ENCODE data around the gene ZNF341.

GRCh38 chr20:33767777-33768138 is 36.0 kb downstream of the ZNF341 start:
- TF ChIP-seq, protein P1, sequence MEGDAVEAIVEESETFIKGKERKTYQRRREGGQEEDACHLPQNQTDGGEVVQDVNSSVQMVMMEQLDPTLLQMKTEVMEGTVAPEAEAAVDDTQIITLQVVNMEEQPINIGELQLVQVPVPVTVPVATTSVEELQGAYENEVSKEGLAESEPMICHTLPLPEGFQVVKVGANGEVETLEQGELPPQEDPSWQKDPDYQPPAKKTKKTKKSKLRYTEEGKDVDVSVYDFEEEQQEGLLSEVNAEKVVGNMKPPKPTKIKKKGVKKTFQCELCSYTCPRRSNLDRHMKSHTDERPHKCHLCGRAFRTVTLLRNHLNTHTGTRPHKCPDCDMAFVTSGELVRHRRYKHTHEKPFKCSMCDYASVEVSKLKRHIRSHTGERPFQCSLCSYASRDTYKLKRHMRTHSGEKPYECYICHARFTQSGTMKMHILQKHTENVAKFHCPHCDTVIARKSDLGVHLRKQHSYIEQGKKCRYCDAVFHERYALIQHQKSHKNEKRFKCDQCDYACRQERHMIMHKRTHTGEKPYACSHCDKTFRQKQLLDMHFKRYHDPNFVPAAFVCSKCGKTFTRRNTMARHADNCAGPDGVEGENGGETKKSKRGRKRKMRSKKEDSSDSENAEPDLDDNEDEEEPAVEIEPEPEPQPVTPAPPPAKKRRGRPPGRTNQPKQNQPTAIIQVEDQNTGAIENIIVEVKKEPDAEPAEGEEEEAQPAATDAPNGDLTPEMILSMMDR (IDR thresholded peaks at IDR 0.05; ENCODE audit: borderline replicate concordance, extremely low read depth, low read length, poor library complexity, severe bottlenecking): no peak
- no peak for TF ChIP-seq EZH2 (IDR thresholded peaks at IDR 0.05; ENCODE audit: borderline replicate concordance, low read depth, low read length, severe bottlenecking)

Data from DND-41 (cell line).